IMR-90 (cell line): ENCODE measurements around the gene WHRN. TPM values are rescaled to one million over a fixed set of nuclear protein-coding genes. Genes with fewer than 3 reads are reported as not detected.

Experiments
- ATAC-seq: fragments of 200-7000 bp; cut with Tn5 transposase; 2 replicates; pipeline ENCODE4 v1.9.1; 2020; ENCODE audit warnings: low read depth, mild to moderate bottlenecking, moderate library complexity
- BruUV-seq: library from RNA; stranded (reverse); fragments of 400-500 nt; replicated peaks from 2 replicates; lab custom pipeline; 2021; lab: Mats Ljungman, UMichigan
- CTCF ChIA-PET: fragments of 300-600 bp; formaldehyde crosslinking; extraction: SDS; loops from one replicate; lab custom pipeline; 2021; ENCODE audit warnings: antibody characterized with exemption; lab: Yijun Ruan, JAX
- POLR2A ChIA-PET: fragments of 300-600 bp; sonication (Branson Sonifier 250); formaldehyde crosslinking; loops from one replicate; lab custom pipeline; 2022; ENCODE audit warnings: antibody characterized with exemption; ENCODE audit not compliant: unreplicated experiment; lab: Charles Lee
- DNase-seq: peaks from one replicate; pipeline ENCODE4 v3.0.0; 2013
- H2AFZ ChIP-seq: replicated peaks from 2 replicates; pipeline ENCODE3; 2013; ENCODE audit warnings: low read length, mild to moderate bottlenecking; ENCODE audit not compliant: poor library complexity
- H2AK5ac ChIP-seq: 2 replicates; pipeline ENCODE4 v1.6.1; 2013; ENCODE audit warnings: low read depth, low read length, inconsistent platforms
- H2AK9ac ChIP-seq: replicated peaks from 2 replicates; pipeline ENCODE3; 2013; ENCODE audit warnings: mild to moderate bottlenecking, low read depth, low read length, moderate library complexity; ENCODE audit not compliant: poor library complexity
- H2BK120ac ChIP-seq: 2 replicates; pipeline ENCODE4 v1.6.1; 2013; ENCODE audit warnings: low read depth, low read length, inconsistent platforms
- H2BK15ac ChIP-seq: 3 replicates; pipeline ENCODE4 v1.6.1; 2013; ENCODE audit warnings: low read depth, low read length, inconsistent platforms
- H2BK20ac ChIP-seq: 2 replicates; pipeline ENCODE4 v1.6.1; 2013; ENCODE audit warnings: low read depth, mild to moderate bottlenecking, inconsistent platforms, low read length, moderate library complexity
- H2BK5ac ChIP-seq: 2 replicates; pipeline ENCODE4 v1.6.1; 2013; ENCODE audit warnings: mild to moderate bottlenecking, low read depth, low read length, inconsistent platforms; ENCODE audit not compliant: poor library complexity, severe bottlenecking
- H3K14ac ChIP-seq: replicated peaks from 2 replicates; pipeline ENCODE4 v1.6.1; 2013; ENCODE audit warnings: low read depth, low read length, inconsistent platforms
- H3K18ac ChIP-seq: 2 replicates; pipeline ENCODE4 v1.6.1; 2013; ENCODE audit warnings: low read depth, low read length, control low read depth
- H3K23ac ChIP-seq: 2 replicates; pipeline ENCODE4 v1.6.1; 2013; ENCODE audit warnings: low read depth, low read length, inconsistent platforms
- H3K27ac ChIP-seq: 2 replicates; pipeline ENCODE4 v1.5.1; 2013; ENCODE audit warnings: mild to moderate bottlenecking, control low read depth, low read length; ENCODE audit not compliant: insufficient read depth
- H3K27me3 ChIP-seq: 2 replicates; pipeline ENCODE4 v1.6.1; 2013; ENCODE audit warnings: low read length; ENCODE audit not compliant: control insufficient read depth, insufficient read depth
- H3K36me3 ChIP-seq: 2 replicates; pipeline ENCODE4 v1.6.1; 2013; ENCODE audit warnings: low read length, mixed read lengths; ENCODE audit not compliant: control insufficient read depth, insufficient read depth
- H3K4ac ChIP-seq: 2 replicates; pipeline ENCODE4 v1.6.1; 2013; ENCODE audit warnings: low read depth, low read length, inconsistent platforms
- H3K4me1 ChIP-seq: 2 replicates; pipeline ENCODE4 v1.6.1; 2013; ENCODE audit warnings: low read length, mixed read lengths; ENCODE audit not compliant: control insufficient read depth, insufficient read depth
- H3K4me2 ChIP-seq: 2 replicates; pipeline ENCODE4 v1.6.1; 2013; ENCODE audit warnings: low read depth, mild to moderate bottlenecking, control low read depth, low read length, moderate library complexity
- H3K4me3 ChIP-seq: 2 replicates; pipeline ENCODE4 v1.5.1; 2013; ENCODE audit warnings: low read depth, mild to moderate bottlenecking, control low read depth, low read length, moderate library complexity; ENCODE audit not compliant: insufficient read depth
- H3K56ac ChIP-seq: 2 replicates; pipeline ENCODE4 v1.6.1; 2013; ENCODE audit warnings: low read length, inconsistent platforms; ENCODE audit not compliant: insufficient read depth; ENCODE audit errors: extremely low read depth
- H3K79me1 ChIP-seq, 2 experiments: 2 replicates each; pipeline ENCODE4 v1.6.1; 2013; ENCODE audit warnings: low read length in 2 of 2, inconsistent platforms in 1 of 2, low read depth in 1 of 2
- H3K9ac ChIP-seq: 2 replicates; pipeline ENCODE4 v1.6.1; 2013; ENCODE audit warnings: low read depth, low read length, control low read depth
- H3K9me1 ChIP-seq: 2 replicates; pipeline ENCODE4 v1.6.1; 2013; ENCODE audit warnings: low read length, inconsistent platforms; ENCODE audit not compliant: insufficient read depth
- H3K9me3 ChIP-seq: 2 replicates; pipeline ENCODE4 v1.6.1; 2013; ENCODE audit warnings: low read length; ENCODE audit not compliant: control insufficient read depth, insufficient read depth
- H4K20me1 ChIP-seq: 2 replicates; pipeline ENCODE4 v1.6.1; 2013; ENCODE audit warnings: low read length, inconsistent platforms; ENCODE audit not compliant: insufficient read depth
- H4K5ac ChIP-seq: 2 replicates; pipeline ENCODE4 v1.6.1; 2013; ENCODE audit warnings: mild to moderate bottlenecking, low read depth, low read length, control low read depth
- H4K8ac ChIP-seq, 2 experiments: 2 replicates each; pipeline ENCODE4 v1.6.1; 2013; ENCODE audit warnings: low read depth in 2 of 2, low read length in 2 of 2, control low read depth in 1 of 2, inconsistent platforms in 1 of 2
- H4K91ac ChIP-seq: 2 replicates; pipeline ENCODE4 v1.6.1; 2013; ENCODE audit warnings: low read depth, low read length, inconsistent platforms; ENCODE audit not compliant: insufficient read depth
- BHLHE40 ChIP-seq: fragments of 150-350 bp; IDR thresholded peaks from 2 replicates; pipeline ENCODE4 v1.6.1; 2016; ENCODE audit warnings: mild to moderate bottlenecking, low read depth, low read length
- CEBPB ChIP-seq: IDR thresholded peaks from 2 replicates; pipeline ENCODE4 v1.6.1; 2012; ENCODE audit warnings: low read depth, low read length, improper control_type of control experiment
- MAFK ChIP-seq: IDR thresholded peaks from 2 replicates; pipeline ENCODE4 v1.6.1; 2012; ENCODE audit warnings: low read depth, low read length, improper control_type of control experiment
- MAZ ChIP-seq: IDR thresholded peaks from 2 replicates; pipeline ENCODE4 v1.6.1; 2012; ENCODE audit warnings: low read depth, mild to moderate bottlenecking, low read length, improper control_type of control experiment, moderate library complexity, borderline replicate concordance
- MXI1 ChIP-seq: IDR thresholded peaks from 2 replicates; pipeline ENCODE4 v1.6.1; 2012; ENCODE audit warnings: low read depth, mild to moderate bottlenecking, low read length, moderate library complexity, borderline replicate concordance
- POLR2A ChIP-seq: IDR thresholded peaks from 2 replicates; pipeline ENCODE4 v1.6.1; 2012; ENCODE audit warnings: mild to moderate bottlenecking, low read depth, low read length
- RAD21 ChIP-seq: IDR thresholded peaks from 2 replicates; pipeline ENCODE4 v1.6.1; 2012; ENCODE audit warnings: low read length, improper control_type of control experiment
- RFX5 ChIP-seq: IDR thresholded peaks from 2 replicates; pipeline ENCODE4 v1.8.0; 2012; ENCODE audit warnings: low read depth, mild to moderate bottlenecking, low read length, moderate library complexity
- SMC3 ChIP-seq: fragments of 150-350 bp; IDR thresholded peaks from 2 replicates; pipeline ENCODE4 v1.6.1; 2016; ENCODE audit warnings: low read depth, mild to moderate bottlenecking, antibody characterized with exemption, low read length, moderate library complexity
- WGBS, 2 experiments: methylation state at CpG; one replicate each; pipeline versions ENCODE4 v1.1.5 to v1.1.7; 2013; ENCODE audit warnings: missing lambda C conversion rate in 2 of 2; ENCODE audit not compliant: insufficient read length in 1 of 2; ENCODE audit errors: extremely low coverage in 2 of 2; 5-methylcytosine and 5-hydroxymethylcytosine counted together
- dilution Hi-C: fragments of 300-500 bp; cut with HindIII; formaldehyde crosslinking; loops from one replicate; pipeline ENCODE4 v1.14.3; 2018; ENCODE audit warnings: low sequenced_read_pairs; ENCODE audit not compliant: unreplicated experiment
- in situ Hi-C: fragments of 300-500 bp; cut with MboI; formaldehyde crosslinking; loops from 3 replicates; pipeline ENCODE4 v1.14.3; 2019; ENCODE audit warnings: low sequenced_read_pairs, inconsistent platforms, mixed read lengths
- intact Hi-C: fragments of 100-400 bp; cut with micrococcal nuclease; formaldehyde crosslinking; loops from 2 replicates; pipeline ENCODE4 v1.10.0; 2022
- polyA plus RNA-seq, 3 experiments: library from polyadenylated mRNA; depleted of rRNA; stranded (reverse); fragments of >200 nt; gene quantifications; 2 replicates each; pipeline ENCODE4 v1.2.3, GENCODE V29; 2012; ENCODE audit warnings: low replicate concordance in 1 of 3
- total RNA-seq: library from RNA; depleted of rRNA; stranded (reverse); fragments of >200 nt; gene quantifications from 2 replicates; pipeline ENCODE4 v1.2.3, GENCODE V29; 2012
- TF ChIP-seq, protein P1 (sequence below): fragments of 150-350 bp; IDR thresholded peaks from 2 replicates; pipeline ENCODE4 v1.6.1; 2016; ENCODE audit warnings: low read depth, mild to moderate bottlenecking, low read length, moderate library complexity, borderline replicate concordance
- TF ChIP-seq, protein P2 (sequence below): conservative IDR thresholded peaks from 2 replicates; pipeline ENCODE4 v1.5.1; 2012; ENCODE audit warnings: mild to moderate bottlenecking, low read depth, low read length, improper control_type of control experiment
- TF ChIP-seq, protein P3 (sequence below): fragments of 150-350 bp; IDR thresholded peaks from 2 replicates; pipeline ENCODE4 v1.6.1; 2017; ENCODE audit warnings: mild to moderate bottlenecking, antibody characterized with exemption, low read length, low read depth

The WHRN gene
- total and polyA plus RNA-seq, 2 of the 4 experiments (the other 2 are of a cell fraction), result 0.18 to 2.6 TPM

DNA sequence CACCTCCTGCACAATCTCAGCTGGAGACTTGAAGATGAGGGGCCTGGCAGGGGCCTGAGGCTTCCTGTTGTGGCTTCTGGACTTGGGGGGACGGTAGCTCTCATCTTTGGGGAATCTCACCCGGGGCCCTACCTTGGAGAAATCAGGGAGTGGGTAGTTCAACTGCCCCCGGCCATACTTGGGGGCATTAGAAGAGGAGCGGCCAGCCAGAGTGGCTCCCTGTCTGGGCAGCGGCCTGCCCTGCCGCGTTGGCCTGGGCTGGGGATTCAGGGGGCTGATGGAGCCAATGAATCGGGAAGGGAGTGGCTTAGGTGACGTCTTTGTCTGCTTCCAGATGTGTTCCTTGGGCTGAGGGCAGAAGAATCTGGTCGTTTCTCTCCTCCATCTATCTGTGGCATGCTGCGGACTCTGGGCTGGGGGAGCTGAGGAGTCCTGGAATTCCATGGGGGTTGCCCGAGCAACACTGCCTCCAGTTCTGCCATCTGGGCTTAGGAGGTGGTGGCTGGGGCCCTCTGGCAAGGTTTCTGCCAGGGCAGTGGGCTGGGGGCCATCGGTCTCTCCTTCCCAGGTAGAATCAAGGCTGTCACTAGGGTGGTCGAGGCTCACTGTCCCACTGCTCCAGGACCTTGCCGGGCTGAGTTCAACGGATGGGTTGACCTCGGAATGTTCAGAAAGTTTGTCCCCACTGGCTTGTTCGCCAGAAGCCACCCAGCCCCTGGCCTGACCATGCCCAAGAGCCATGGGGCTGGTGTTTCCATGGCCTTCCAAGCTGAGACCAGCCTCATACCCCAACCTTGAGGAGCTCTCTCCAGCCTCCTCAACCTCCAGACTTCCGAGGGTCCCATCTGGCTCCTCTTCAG lies 128.5 kb downstream of the WHRN start:
- no TSS peak for BruUV-seq
- DNase-seq (no peak), ATAC-seq (no peak)
- no peak overlapping the region for H3K9ac ChIP-seq
- no peaks in the 10 kb centered on the region for H3K27me3 ChIP-seq
- H2AFZ ChIP-seq, result no peak overlapping the region
- no peak overlapping the region for H2AK9ac ChIP-seq
- no peak overlapping the region for H3K14ac ChIP-seq
- in situ Hi-C loops, result no loop called here
- H3K18ac ChIP-seq, result no peak overlapping the region
- peaks cover 42% of the 10 kb centered on the region for H3K36me3 ChIP-seq
- H2BK5ac ChIP-seq, result no peak overlapping the region
- peaks cover 6% of the 10 kb centered on the region; the same call in 1 of the 2 replicates for H4K20me1 ChIP-seq
- no peak overlapping the region for H2BK15ac ChIP-seq
- intact Hi-C loops, result no loop called here
- H3K4me1 ChIP-seq, result no peaks in the 10 kb centered on the region
- H3K9me3 ChIP-seq, result no peaks in the 10 kb centered on the region
- TF ChIP-seq, protein P1, sequence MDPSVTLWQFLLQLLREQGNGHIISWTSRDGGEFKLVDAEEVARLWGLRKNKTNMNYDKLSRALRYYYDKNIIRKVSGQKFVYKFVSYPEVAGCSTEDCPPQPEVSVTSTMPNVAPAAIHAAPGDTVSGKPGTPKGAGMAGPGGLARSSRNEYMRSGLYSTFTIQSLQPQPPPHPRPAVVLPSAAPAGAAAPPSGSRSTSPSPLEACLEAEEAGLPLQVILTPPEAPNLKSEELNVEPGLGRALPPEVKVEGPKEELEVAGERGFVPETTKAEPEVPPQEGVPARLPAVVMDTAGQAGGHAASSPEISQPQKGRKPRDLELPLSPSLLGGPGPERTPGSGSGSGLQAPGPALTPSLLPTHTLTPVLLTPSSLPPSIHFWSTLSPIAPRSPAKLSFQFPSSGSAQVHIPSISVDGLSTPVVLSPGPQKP, result no peak
- TF ChIP-seq MXI1 (no peak), MAFK (no peak), BHLHE40 (no peak), CEBPB (no peak), RFX5 (no peak), SMC3 (no peak), MAZ (no peak), RAD21 (no peak), POLR2A (no peak)
- TF ChIP-seq, protein P2, sequence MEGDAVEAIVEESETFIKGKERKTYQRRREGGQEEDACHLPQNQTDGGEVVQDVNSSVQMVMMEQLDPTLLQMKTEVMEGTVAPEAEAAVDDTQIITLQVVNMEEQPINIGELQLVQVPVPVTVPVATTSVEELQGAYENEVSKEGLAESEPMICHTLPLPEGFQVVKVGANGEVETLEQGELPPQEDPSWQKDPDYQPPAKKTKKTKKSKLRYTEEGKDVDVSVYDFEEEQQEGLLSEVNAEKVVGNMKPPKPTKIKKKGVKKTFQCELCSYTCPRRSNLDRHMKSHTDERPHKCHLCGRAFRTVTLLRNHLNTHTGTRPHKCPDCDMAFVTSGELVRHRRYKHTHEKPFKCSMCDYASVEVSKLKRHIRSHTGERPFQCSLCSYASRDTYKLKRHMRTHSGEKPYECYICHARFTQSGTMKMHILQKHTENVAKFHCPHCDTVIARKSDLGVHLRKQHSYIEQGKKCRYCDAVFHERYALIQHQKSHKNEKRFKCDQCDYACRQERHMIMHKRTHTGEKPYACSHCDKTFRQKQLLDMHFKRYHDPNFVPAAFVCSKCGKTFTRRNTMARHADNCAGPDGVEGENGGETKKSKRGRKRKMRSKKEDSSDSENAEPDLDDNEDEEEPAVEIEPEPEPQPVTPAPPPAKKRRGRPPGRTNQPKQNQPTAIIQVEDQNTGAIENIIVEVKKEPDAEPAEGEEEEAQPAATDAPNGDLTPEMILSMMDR, result no peak
- TF ChIP-seq, protein P3, sequence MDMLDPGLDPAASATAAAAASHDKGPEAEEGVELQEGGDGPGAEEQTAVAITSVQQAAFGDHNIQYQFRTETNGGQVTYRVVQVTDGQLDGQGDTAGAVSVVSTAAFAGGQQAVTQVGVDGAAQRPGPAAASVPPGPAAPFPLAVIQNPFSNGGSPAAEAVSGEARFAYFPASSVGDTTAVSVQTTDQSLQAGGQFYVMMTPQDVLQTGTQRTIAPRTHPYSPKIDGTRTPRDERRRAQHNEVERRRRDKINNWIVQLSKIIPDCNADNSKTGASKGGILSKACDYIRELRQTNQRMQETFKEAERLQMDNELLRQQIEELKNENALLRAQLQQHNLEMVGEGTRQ, result no peak
- ChIA-PET POLR2A (no interaction called here), CTCF (no interaction called here)
- H3K4me3 ChIP-seq, result no peak overlapping the region
- no peak overlapping the region for H3K4ac ChIP-seq
- peaks cover 9% of the 10 kb centered on the region for H3K9me1 ChIP-seq
- dilution Hi-C loops, result no loop called here
- 96% methylated on average over 4 of the region's 19 CpGs; no CpG with 5 or more reads in 1 of the 2 experiments for WGBS, 2 experiments
- H3K27ac ChIP-seq, result no peak overlapping the region
- no peak overlapping the region for H3K23ac ChIP-seq
- no peak overlapping the region for H2AK5ac ChIP-seq
- H4K8ac ChIP-seq, result no peak overlapping the region
- peaks cover 13 to 14% of the 10 kb centered on the region in 2 experiments for H3K79me1 ChIP-seq
- H3K56ac ChIP-seq, result no peak overlapping the region
- no peak overlapping the region for H4K91ac ChIP-seq
- no peak overlapping the region for H2BK20ac ChIP-seq
- H2BK120ac ChIP-seq, result no peak overlapping the region; the same call in 1 of the 2 replicates
- no peak overlapping the region for H3K4me2 ChIP-seq
- H4K5ac ChIP-seq, result no peak overlapping the region
